IMR-90 (cell line): ENCODE data around the gene SOD2.

Experiments
- CEBPB ChIP-seq: IDR thresholded peaks from 2 replicates; pipeline ENCODE4 v1.6.1; 2012; ENCODE audit warnings: low read depth, low read length, improper control_type of control experiment
- FOS ChIP-seq: fragments of 150-350 bp; IDR thresholded peaks from 2 replicates; pipeline ENCODE4 v1.6.1; 2016; ENCODE audit warnings: low read depth, low read length
- MAZ ChIP-seq: IDR thresholded peaks from 2 replicates; pipeline ENCODE4 v1.6.1; 2012; ENCODE audit warnings: low read depth, mild to moderate bottlenecking, low read length, improper control_type of control experiment, moderate library complexity, borderline replicate concordance
- MXI1 ChIP-seq: IDR thresholded peaks from 2 replicates; pipeline ENCODE4 v1.6.1; 2012; ENCODE audit warnings: low read depth, mild to moderate bottlenecking, low read length, moderate library complexity, borderline replicate concordance
- NFE2L2 ChIP-seq: fragments of 150-350 bp; IDR thresholded peaks from 2 replicates; pipeline ENCODE4 v1.6.1; 2016; ENCODE audit warnings: low read depth, mild to moderate bottlenecking, low read length
- POLR2A ChIP-seq: IDR thresholded peaks from 2 replicates; pipeline ENCODE4 v1.6.1; 2012; ENCODE audit warnings: mild to moderate bottlenecking, low read depth, low read length
- RAD21 ChIP-seq: IDR thresholded peaks from 2 replicates; pipeline ENCODE4 v1.6.1; 2012; ENCODE audit warnings: low read length, improper control_type of control experiment
- RCOR1 ChIP-seq: IDR thresholded peaks from 2 replicates; pipeline ENCODE4 v1.6.1; 2012; ENCODE audit warnings: mild to moderate bottlenecking, low read length, improper control_type of control experiment; ENCODE audit not compliant: insufficient replicate concordance
- RFX5 ChIP-seq: IDR thresholded peaks from 2 replicates; pipeline ENCODE4 v1.8.0; 2012; ENCODE audit warnings: low read depth, mild to moderate bottlenecking, low read length, moderate library complexity
- TF ChIP-seq, protein P1 (sequence below): conservative IDR thresholded peaks from 2 replicates; pipeline ENCODE4 v1.5.1; 2012; ENCODE audit warnings: mild to moderate bottlenecking, low read depth, low read length, improper control_type of control experiment
- TF ChIP-seq, protein P2 (sequence below): fragments of 150-350 bp; IDR thresholded peaks from 2 replicates; pipeline ENCODE4 v1.6.1; 2017; ENCODE audit warnings: mild to moderate bottlenecking, antibody characterized with exemption, low read length, low read depth

DNA sequence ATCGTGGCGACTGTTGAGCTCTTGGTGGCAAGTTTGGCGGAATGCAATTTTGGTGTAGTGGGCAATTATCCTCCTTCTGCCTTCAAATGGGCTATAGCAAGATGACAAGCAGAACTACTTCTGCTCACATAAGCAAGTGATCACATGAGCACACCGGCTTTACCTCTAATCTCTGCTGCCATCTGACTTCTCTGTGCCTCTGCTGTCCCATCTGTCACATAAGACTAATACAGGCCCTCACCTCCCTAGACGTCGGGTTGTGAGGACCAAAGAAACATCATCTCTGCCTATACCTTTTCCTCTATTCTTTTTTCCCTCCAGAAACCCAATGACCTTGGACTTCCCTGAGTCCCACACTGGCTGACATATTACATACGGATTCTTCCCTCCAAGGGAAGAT is 20.9 kb upstream of the SOD2 start:
- TF ChIP-seq, protein P1, sequence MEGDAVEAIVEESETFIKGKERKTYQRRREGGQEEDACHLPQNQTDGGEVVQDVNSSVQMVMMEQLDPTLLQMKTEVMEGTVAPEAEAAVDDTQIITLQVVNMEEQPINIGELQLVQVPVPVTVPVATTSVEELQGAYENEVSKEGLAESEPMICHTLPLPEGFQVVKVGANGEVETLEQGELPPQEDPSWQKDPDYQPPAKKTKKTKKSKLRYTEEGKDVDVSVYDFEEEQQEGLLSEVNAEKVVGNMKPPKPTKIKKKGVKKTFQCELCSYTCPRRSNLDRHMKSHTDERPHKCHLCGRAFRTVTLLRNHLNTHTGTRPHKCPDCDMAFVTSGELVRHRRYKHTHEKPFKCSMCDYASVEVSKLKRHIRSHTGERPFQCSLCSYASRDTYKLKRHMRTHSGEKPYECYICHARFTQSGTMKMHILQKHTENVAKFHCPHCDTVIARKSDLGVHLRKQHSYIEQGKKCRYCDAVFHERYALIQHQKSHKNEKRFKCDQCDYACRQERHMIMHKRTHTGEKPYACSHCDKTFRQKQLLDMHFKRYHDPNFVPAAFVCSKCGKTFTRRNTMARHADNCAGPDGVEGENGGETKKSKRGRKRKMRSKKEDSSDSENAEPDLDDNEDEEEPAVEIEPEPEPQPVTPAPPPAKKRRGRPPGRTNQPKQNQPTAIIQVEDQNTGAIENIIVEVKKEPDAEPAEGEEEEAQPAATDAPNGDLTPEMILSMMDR, result no peak
- TF ChIP-seq POLR2A (no peak), MXI1 (no peak), MAZ (no peak), RCOR1 (no peak), RFX5 (no peak), RAD21 (no peak), NFE2L2 (no peak), FOS (no peak), CEBPB (no peak)
- TF ChIP-seq, protein P2, sequence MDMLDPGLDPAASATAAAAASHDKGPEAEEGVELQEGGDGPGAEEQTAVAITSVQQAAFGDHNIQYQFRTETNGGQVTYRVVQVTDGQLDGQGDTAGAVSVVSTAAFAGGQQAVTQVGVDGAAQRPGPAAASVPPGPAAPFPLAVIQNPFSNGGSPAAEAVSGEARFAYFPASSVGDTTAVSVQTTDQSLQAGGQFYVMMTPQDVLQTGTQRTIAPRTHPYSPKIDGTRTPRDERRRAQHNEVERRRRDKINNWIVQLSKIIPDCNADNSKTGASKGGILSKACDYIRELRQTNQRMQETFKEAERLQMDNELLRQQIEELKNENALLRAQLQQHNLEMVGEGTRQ, result no peak
